GM12865 (cell line): Measurements from ENCODE around the gene MRM2.

Source experiments
- DNase-seq: peaks from one replicate; pipeline ENCODE4 v3.0.0; 2010; ENCODE audit warnings: low read depth
- H3K4me3 ChIP-seq: 2 replicates; pipeline ENCODE4 v1.5.1; 2011; ENCODE audit warnings: mild to moderate bottlenecking, low read depth, low read length, control low read depth
- TF ChIP-seq, protein P1 (sequence below): IDR thresholded peaks from 2 replicates; pipeline ENCODE4 v1.5.1; 2011; ENCODE audit warnings: low read length, control low read depth, low read depth, inconsistent platforms; ENCODE audit not compliant: insufficient read depth; ENCODE audit errors: missing control alignments

MRM2 gene

GRCh38 chr7:2185715-2186114, 56.3 kb downstream of the MRM2 start:
- TF ChIP-seq, protein P1, sequence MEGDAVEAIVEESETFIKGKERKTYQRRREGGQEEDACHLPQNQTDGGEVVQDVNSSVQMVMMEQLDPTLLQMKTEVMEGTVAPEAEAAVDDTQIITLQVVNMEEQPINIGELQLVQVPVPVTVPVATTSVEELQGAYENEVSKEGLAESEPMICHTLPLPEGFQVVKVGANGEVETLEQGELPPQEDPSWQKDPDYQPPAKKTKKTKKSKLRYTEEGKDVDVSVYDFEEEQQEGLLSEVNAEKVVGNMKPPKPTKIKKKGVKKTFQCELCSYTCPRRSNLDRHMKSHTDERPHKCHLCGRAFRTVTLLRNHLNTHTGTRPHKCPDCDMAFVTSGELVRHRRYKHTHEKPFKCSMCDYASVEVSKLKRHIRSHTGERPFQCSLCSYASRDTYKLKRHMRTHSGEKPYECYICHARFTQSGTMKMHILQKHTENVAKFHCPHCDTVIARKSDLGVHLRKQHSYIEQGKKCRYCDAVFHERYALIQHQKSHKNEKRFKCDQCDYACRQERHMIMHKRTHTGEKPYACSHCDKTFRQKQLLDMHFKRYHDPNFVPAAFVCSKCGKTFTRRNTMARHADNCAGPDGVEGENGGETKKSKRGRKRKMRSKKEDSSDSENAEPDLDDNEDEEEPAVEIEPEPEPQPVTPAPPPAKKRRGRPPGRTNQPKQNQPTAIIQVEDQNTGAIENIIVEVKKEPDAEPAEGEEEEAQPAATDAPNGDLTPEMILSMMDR, result no peak
- H3K4me3 ChIP-seq, result no peak overlapping the region
- no peak for DNase-seq
